ENCODE data around the gene SLC9C1. TPM values are rescaled to one million over a fixed set of nuclear protein-coding genes. Genes with fewer than 3 reads are reported as not detected.

Gene SLC9C1
- total RNA-seq, 2 donors from 2014 or later, result 0.35 to 1.3 TPM

DNA sequence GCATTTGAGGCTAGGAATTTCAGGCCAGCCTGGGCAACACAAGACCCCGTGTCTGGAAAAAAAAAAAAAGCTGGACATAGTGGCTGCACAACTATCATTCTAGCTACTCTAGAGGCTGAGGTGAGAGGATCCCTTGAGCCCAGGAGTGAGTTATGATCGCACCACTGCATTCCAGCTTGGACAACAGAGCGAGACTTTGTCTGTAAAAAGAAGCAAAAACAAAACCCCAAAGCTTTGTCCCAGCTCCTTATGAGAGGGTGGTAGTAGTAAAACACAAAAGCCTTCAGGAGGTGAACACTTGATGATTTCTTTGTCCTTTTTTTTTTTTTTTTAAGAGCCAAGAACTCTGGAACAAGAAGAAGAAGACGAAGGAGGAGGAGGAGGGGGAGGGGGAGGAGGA, 37.8 kb upstream of the SLC9C1 start:
- H3K27ac ChIP-seq, result no peak overlapping the region
- H3K27me3 ChIP-seq, result no peaks in the 10 kb centered on the region
- H3K4me1 ChIP-seq, result no peaks in the 10 kb centered on the region
- no peaks in the 10 kb centered on the region for H3K36me3 ChIP-seq
- no peaks in the 10 kb centered on the region for H3K9me3 ChIP-seq
- no peak for DNase-seq (ENCODE audit: low spot score)
- TF ChIP-seq, protein P1, sequence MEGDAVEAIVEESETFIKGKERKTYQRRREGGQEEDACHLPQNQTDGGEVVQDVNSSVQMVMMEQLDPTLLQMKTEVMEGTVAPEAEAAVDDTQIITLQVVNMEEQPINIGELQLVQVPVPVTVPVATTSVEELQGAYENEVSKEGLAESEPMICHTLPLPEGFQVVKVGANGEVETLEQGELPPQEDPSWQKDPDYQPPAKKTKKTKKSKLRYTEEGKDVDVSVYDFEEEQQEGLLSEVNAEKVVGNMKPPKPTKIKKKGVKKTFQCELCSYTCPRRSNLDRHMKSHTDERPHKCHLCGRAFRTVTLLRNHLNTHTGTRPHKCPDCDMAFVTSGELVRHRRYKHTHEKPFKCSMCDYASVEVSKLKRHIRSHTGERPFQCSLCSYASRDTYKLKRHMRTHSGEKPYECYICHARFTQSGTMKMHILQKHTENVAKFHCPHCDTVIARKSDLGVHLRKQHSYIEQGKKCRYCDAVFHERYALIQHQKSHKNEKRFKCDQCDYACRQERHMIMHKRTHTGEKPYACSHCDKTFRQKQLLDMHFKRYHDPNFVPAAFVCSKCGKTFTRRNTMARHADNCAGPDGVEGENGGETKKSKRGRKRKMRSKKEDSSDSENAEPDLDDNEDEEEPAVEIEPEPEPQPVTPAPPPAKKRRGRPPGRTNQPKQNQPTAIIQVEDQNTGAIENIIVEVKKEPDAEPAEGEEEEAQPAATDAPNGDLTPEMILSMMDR (IDR thresholded peaks at IDR 0.05), result no peak
- H3K4me3 ChIP-seq, result no peak overlapping the region

DNA sequence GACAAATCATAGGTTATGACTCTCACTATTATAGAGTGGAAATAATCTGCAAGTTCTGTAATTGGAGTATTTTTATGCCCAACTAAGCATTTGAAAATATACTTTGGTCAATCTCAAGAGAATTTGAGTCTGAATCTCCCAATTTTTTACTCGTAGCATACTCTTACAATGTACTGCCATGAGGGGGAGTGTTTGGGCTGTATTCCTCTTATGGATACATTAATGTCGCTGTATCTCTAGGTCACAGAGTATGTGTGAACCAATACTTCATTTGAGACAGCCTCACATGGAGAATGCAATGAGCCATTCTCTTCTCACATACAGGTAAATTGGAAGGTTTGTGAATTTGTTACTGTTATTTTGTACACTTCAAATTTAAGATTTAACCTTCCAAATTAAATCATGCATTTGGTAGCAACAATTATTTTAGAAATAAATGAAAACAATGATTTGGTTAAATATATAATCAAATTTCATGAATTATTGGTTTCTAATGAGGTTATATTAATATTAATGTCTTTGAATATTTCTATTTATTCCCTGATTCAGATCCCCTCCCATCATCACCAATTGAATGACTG, 33.4 kb upstream of the SLC9C1 start:
- no peaks in the 10 kb centered on the region for H3K36me3 ChIP-seq
- H3K4me3 ChIP-seq, result no peak overlapping the region
- no peaks in the 10 kb centered on the region for H3K27me3 ChIP-seq
- H3K4me1 ChIP-seq, result no peaks in the 10 kb centered on the region
- TF ChIP-seq, protein P1 (IDR thresholded peaks at IDR 0.05), result peak; percentile 27 to 66
- no peak for DNase-seq (ENCODE audit: low spot score)
- no peaks in the 10 kb centered on the region for H3K9me3 ChIP-seq
- no peak overlapping the region for H3K27ac ChIP-seq

GRCh38 chr3:112321867-112322652, 28.0 kb upstream of the SLC9C1 start:
- H3K9me3 ChIP-seq, result no peaks in the 10 kb centered on the region
- TF ChIP-seq, protein P1 (IDR thresholded peaks at IDR 0.05), result no peak
- no peak overlapping the region for H3K4me3 ChIP-seq
- no peaks in the 10 kb centered on the region for H3K4me1 ChIP-seq
- H3K36me3 ChIP-seq, result no peaks in the 10 kb centered on the region
- no peaks in the 10 kb centered on the region for H3K27me3 ChIP-seq
- DNase-seq (ENCODE audit: low spot score), result no peak
- no peak overlapping the region for H3K27ac ChIP-seq

GRCh38 chr3:112320691-112321090, 26.7 kb upstream of the SLC9C1 start:
- TF ChIP-seq, protein P1 (IDR thresholded peaks at IDR 0.05), result no peak
- no peaks in the 10 kb centered on the region for H3K36me3 ChIP-seq
- no peaks in the 10 kb centered on the region for H3K4me1 ChIP-seq
- no peak overlapping the region for H3K4me3 ChIP-seq
- no peaks in the 10 kb centered on the region for H3K9me3 ChIP-seq
- H3K27me3 ChIP-seq, result no peaks in the 10 kb centered on the region
- DNase-seq (ENCODE audit: low spot score), result no peak
- H3K27ac ChIP-seq, result no peak overlapping the region

- Histone ChIP-seq H3K4me1 (no peaks in the 10 kb centered on the region), H3K9me3 (no peaks in the 10 kb centered on the region), H3K27ac (no peak overlapping the region), H3K36me3 (no peaks in the 10 kb centered on the region), H3K27me3 (no peaks in the 10 kb centered on the region), H3K4me3 (no peak overlapping the region)
- no peak for DNase-seq (ENCODE audit: low spot score)
- TF ChIP-seq, protein P1 (IDR thresholded peaks at IDR 0.05), result no peak
These were observed 25.7 kb upstream of the SLC9C1 start for GRCh38 chr3:112319516-112320276.
